Loucy (cell line): ENCODE results near the gene TARM1.

Experiments used
- CTCF ChIP-seq: fragments of 200-600 bp; sonication (generic); conservative IDR thresholded peaks from 2 replicates; pipeline ENCODE4 v1.5.1; 2014; ENCODE audit warnings: mild to moderate bottlenecking, antibody characterized with exemption, low read length
- EZH2phosphoT487 ChIP-seq: fragments of 200-600 bp; IDR thresholded peaks from 2 replicates; pipeline ENCODE4 v1.6.1; 2018; ENCODE audit warnings: antibody characterized with exemption, mild to moderate bottlenecking, moderate library complexity, borderline replicate concordance

GRCh38 chr19:54045771-54046170 is 35.4 kb downstream of the TARM1 start:
- no peak for TF ChIP-seq CTCF
- no peak for TF ChIP-seq EZH2phosphoT487
